HepG2 (cell line): ENCODE results near the gene ZNF142. TPM values are rescaled to one million over a fixed set of nuclear protein-coding genes. Genes with fewer than 3 reads are reported as not detected.

ENCODE experiments used
- ARNT2 ChIP-seq: sonication (generic); formaldehyde crosslinking; IDR thresholded peaks from 2 replicates; pipeline ENCODE4 v1.8.0; 2022; ENCODE audit warnings: mild to moderate bottlenecking, low read depth, missing genetic modification reagents, moderate library complexity
- BHLHE40 ChIP-seq: IDR thresholded peaks from 2 replicates; pipeline ENCODE4 v1.6.1; 2011; ENCODE audit warnings: low read length, improper control_type of control experiment
- FOSL1 ChIP-seq: sonication (generic); formaldehyde crosslinking; IDR thresholded peaks from 2 replicates; pipeline ENCODE4 v1.9.0; 2021; ENCODE audit warnings: missing genetic modification reagents, borderline replicate concordance
- FOXO1 ChIP-seq: sonication (generic); formaldehyde crosslinking; IDR thresholded peaks from 2 replicates; pipeline ENCODE4 v1.4.0; 2020; ENCODE audit warnings: missing genetic modification reagents
- KAT7 ChIP-seq: IDR thresholded peaks from 2 replicates; pipeline ENCODE4 v1.6.1; 2018; ENCODE audit warnings: borderline replicate concordance, missing compliant biosample characterization
- KLF12 ChIP-seq: sonication (generic); formaldehyde crosslinking; IDR thresholded peaks from 2 replicates; pipeline ENCODE4 v1.4.0; 2020; ENCODE audit warnings: missing genetic modification reagents, borderline replicate concordance
- NPAS2 ChIP-seq: sonication (generic); formaldehyde crosslinking; IDR thresholded peaks from 2 replicates; pipeline ENCODE4 v1.8.0; 2022; ENCODE audit warnings: mild to moderate bottlenecking, missing genetic modification reagents, borderline replicate concordance
- PPARG ChIP-seq: conservative IDR thresholded peaks from 2 replicates; pipeline ENCODE4 v1.6.1; 2016; ENCODE audit warnings: missing biosample characterization, missing genetic modification reagents
- RCOR2 ChIP-seq: IDR thresholded peaks from 2 replicates; pipeline ENCODE4 v1.6.1; 2016; ENCODE audit warnings: missing biosample characterization, missing genetic modification reagents
- SALL1 ChIP-seq: sonication (generic); formaldehyde crosslinking; IDR thresholded peaks from 2 replicates; pipeline ENCODE4 v1.8.0; 2022; ENCODE audit warnings: mild to moderate bottlenecking, missing genetic modification reagents
- SOX6 ChIP-seq, 2 experiments: fragments of 450-650 bp in 1 of 2; sonication (generic) in 1 of 2; formaldehyde crosslinking in 1 of 2; IDR thresholded peaks; 2 replicates each; pipeline versions ENCODE4 v1.4.0 to v1.6.1; 2017 to 2020; ENCODE audit warnings: antibody characterized with exemption in 1 of 2, mild to moderate bottlenecking in 1 of 2, missing genetic modification reagents in 1 of 2
- TEAD3 ChIP-seq: optimal IDR thresholded peaks from 2 replicates; pipeline ENCODE3; 2016; ENCODE audit warnings: borderline replicate concordance
- TGIF2 ChIP-seq: IDR thresholded peaks from 2 replicates; pipeline ENCODE4 v1.6.1; 2016; ENCODE audit warnings: control low read depth, missing compliant biosample characterization
- U2AF2 ChIP-seq: fragments of 200-400 bp; formaldehyde crosslinking; IDR thresholded peaks from 2 replicates; pipeline ENCODE4 v1.6.1; 2017; ENCODE audit warnings: low read depth, mild to moderate bottlenecking, low read length
- ZMYM3 ChIP-seq: sonication (generic); formaldehyde crosslinking; IDR thresholded peaks from 2 replicates; pipeline ENCODE4 v1.5.1; 2020; ENCODE audit warnings: mild to moderate bottlenecking, missing genetic modification reagents
- ZNF446 ChIP-seq: sonication (generic); formaldehyde crosslinking; IDR thresholded peaks from 2 replicates; pipeline ENCODE4 v1.5.0; 2020; ENCODE audit warnings: mild to moderate bottlenecking, missing genetic modification reagents
- ZNF564 ChIP-seq: sonication (generic); formaldehyde crosslinking; IDR thresholded peaks from 2 replicates; pipeline ENCODE4 v1.8.1; 2023; ENCODE audit warnings: mild to moderate bottlenecking, missing genetic modification reagents
- ZNF704 ChIP-seq: sonication (generic); formaldehyde crosslinking; IDR thresholded peaks from 2 replicates; pipeline ENCODE4 v1.8.1; 2023; ENCODE audit warnings: mild to moderate bottlenecking, inconsistent platforms, moderate library complexity, missing genetic modification reagents, borderline replicate concordance
- polyA plus RNA-seq, 8 experiments: library from polyadenylated mRNA; depleted of rRNA in 3 of 8; stranded (reverse) in 7 of 8; unstranded in 1 of 8; fragments of >200 nt; fragmentation: Illumina TruSeq in 4 of 8; extraction: Trizol in 4 of 8; gene quantifications; 2 replicates each; pipeline versions ENCODE4 v1.2.1 to v1.2.3, GENCODE V29; 2011 to 2016; ENCODE audit warnings: low read depth in 4 of 8, missing spikeins in 1 of 8, mixed read lengths in 1 of 8; ENCODE audit not compliant: insufficient read depth in 1 of 8
- total RNA-seq, 5 experiments: library from RNA; depleted of rRNA; stranded (reverse); fragments of >200 nt; fragmentation: Illumina TruSeq; extraction: Trizol; gene quantifications; 2 replicates each; pipeline ENCODE4 v1.2.3, GENCODE V29; 2016; ENCODE audit warnings: low read depth in 1 of 5
- TF ChIP-seq, protein P1 (sequence below): sonication (generic); formaldehyde crosslinking; conservative IDR thresholded peaks from 2 replicates; pipeline ENCODE4 v1.4.0; 2020; ENCODE audit warnings: missing genetic modification reagents
- TF ChIP-seq, protein P2 (sequence below): sonication (generic); formaldehyde crosslinking; IDR thresholded peaks from 2 replicates; pipeline ENCODE4 v1.4.0; 2020; ENCODE audit warnings: mild to moderate bottlenecking, missing genetic modification reagents
- TF ChIP-seq, protein P3 (sequence below): sonication (generic); formaldehyde crosslinking; IDR thresholded peaks from 2 replicates; pipeline ENCODE4 v1.4.0; 2020; ENCODE audit warnings: missing genetic modification reagents, borderline replicate concordance
- TF ChIP-seq, protein P4 (sequence below): sonication (generic); formaldehyde crosslinking; IDR thresholded peaks from 2 replicates; pipeline ENCODE4 v1.5.1; 2020; ENCODE audit warnings: missing genetic modification reagents, mild to moderate bottlenecking, borderline replicate concordance

Gene ZNF142
- total and polyA plus RNA-seq, 2 of the 13 experiments (the other 11 are each of a cell fraction or from before 2014, with no cell fraction given) = 4.8 to 11.4 TPM

DNA sequence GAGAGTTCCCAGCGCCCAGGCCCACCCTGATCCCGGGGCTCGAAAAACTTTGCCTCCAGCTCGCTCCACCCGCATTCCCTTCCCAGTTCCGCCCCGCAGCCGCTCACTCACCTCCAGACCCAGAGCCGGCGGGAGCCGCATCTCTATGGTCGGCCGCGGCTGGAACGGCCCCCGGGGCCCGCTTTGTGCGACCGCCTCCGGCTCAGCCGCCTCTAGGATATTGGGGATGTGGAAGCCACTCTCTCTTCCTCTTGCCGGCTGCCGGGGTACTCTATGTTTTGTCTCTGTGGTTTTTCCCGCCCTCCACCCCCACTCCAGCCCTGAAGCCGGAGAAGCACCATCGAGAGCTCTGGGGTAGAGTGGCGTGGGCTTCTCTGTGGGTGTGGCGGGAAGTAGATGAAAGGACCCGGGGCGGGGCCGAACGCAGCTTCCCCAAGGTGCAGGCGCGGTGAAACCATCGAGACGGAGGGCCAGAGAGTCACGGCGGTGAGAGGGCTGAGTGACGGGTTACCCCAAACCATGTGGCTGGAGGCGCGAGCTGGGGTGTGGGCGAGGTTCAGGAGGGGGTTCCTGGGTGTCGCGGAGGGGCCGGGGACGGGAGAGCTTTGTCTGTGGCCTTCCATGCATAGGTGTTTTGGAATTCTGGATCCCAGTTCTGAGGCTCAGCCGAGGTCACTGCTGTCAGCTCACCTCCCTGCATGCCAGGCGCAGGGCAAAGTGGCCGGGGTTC, at the start of gene ZNF142, which contains the start of gene BCS1L (continued):
- no peak for TF ChIP-seq NPAS2
- TF ChIP-seq SOX6 (IDR thresholded peaks at IDR 0.05) = no peak
- TF ChIP-seq SOX6 (CRISPR knock-in tag; IDR thresholded peaks at IDR 0.05) = peak; percentile 81
- TF ChIP-seq TGIF2 (CRISPR knock-in tag) = peak; percentile 77; the same call in 1 of the 2 replicates
- TF ChIP-seq RCOR2 = 0 out of 2 replicates have a peak, but pooled peaks have one; percentile 23
- TF ChIP-seq, protein P1, sequence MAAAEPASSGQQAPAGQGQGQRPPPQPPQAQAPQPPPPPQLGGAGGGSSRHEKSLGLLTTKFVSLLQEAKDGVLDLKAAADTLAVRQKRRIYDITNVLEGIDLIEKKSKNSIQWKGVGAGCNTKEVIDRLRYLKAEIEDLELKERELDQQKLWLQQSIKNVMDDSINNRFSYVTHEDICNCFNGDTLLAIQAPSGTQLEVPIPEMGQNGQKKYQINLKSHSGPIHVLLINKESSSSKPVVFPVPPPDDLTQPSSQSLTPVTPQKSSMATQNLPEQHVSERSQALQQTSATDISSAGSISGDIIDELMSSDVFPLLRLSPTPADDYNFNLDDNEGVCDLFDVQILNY (CRISPR knock-in tag) = peak; percentile 87; the same call in 1 of the 2 replicates
- TF ChIP-seq BHLHE40 = 0 out of 2 replicates have a peak, but pooled peaks have one; percentile 5
- TF ChIP-seq ZMYM3 (CRISPR knock-in tag) = no peak
- TF ChIP-seq SALL1 (CRISPR knock-in tag) = peak; percentile 63
- TF ChIP-seq ZNF564 (CRISPR knock-in tag) = 0 out of 2 replicates have a peak, but pooled peaks have one; percentile 30
- TF ChIP-seq, protein P2, sequence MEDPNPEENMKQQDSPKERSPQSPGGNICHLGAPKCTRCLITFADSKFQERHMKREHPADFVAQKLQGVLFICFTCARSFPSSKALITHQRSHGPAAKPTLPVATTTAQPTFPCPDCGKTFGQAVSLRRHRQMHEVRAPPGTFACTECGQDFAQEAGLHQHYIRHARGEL = peak; percentile 89; the same call in 1 of the 2 replicates
- TF ChIP-seq, protein P3, sequence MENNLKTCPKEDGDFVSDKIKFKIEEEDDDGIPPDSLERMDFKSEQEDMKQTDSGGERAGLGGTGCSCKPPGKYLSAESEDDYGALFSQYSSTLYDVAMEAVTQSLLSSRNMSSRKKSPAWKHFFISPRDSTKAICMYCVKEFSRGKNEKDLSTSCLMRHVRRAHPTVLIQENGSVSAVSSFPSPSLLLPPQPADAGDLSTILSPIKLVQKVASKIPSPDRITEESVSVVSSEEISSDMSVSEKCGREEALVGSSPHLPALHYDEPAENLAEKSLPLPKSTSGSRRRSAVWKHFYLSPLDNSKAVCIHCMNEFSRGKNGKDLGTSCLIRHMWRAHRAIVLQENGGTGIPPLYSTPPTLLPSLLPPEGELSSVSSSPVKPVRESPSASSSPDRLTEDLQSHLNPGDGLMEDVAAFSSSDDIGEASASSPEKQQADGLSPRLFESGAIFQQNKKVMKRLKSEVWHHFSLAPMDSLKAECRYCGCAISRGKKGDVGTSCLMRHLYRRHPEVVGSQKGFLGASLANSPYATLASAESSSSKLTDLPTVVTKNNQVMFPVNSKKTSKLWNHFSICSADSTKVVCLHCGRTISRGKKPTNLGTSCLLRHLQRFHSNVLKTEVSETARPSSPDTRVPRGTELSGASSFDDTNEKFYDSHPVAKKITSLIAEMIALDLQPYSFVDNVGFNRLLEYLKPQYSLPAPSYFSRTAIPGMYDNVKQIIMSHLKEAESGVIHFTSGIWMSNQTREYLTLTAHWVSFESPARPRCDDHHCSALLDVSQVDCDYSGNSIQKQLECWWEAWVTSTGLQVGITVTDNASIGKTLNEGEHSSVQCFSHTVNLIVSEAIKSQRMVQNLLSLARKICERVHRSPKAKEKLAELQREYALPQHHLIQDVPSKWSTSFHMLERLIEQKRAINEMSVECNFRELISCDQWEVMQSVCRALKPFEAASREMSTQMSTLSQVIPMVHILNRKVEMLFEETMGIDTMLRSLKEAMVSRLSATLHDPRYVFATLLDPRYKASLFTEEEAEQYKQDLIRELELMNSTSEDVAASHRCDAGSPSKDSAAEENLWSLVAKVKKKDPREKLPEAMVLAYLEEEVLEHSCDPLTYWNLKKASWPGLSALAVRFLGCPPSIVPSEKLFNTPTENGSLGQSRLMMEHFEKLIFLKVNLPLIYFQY (CRISPR knock-in tag) = no peak; the same call in 1 of the 2 replicates
- peak; percentile 88; the same call in 1 of the 2 replicates for TF ChIP-seq U2AF2
- peak; percentile 89; the same call in 1 of the 2 replicates for TF ChIP-seq KAT7
- TF ChIP-seq, protein P4, sequence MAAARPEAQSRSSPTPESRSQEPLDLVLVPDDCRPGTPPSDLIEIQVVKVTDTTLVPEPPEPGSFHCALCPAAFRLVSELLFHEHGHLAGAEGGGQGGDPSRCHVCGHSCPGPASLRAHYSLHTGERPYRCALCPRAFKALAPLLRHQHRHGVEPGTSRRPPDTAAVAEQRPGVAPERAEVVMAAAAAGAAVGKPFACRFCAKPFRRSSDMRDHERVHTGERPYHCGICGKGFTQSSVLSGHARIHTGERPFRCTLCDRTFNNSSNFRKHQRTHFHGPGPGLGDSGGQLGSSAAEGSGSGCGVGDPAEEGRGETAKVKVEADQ (CRISPR knock-in tag) = peak; percentile 49; the same call in 1 of the 2 replicates
- TF ChIP-seq FOSL1 (CRISPR knock-in tag) = no peak
- TF ChIP-seq ZNF446 (CRISPR knock-in tag) = peak; percentile 33; the same call in 1 of the 2 replicates
- peak; percentile 7; the same call in 1 of the 2 replicates for TF ChIP-seq FOXO1 (CRISPR knock-in tag)
- peak; percentile 67 for TF ChIP-seq TEAD3
- TF ChIP-seq ARNT2 (CRISPR knock-in tag) = peak; percentile 36; the same call in 1 of the 2 replicates
- TF ChIP-seq PPARG (CRISPR knock-in tag) = no peak
- TF ChIP-seq ZNF704 = peak; percentile 88; the same call in 1 of the 2 replicates
- TF ChIP-seq KLF12 = peak; percentile 99
